WTC11 (cell line): ENCODE measurements around the gene AFM. TPM values are rescaled to one million over a fixed set of nuclear protein-coding genes. Genes with fewer than 3 reads are reported as not detected.

Source experiments
- ATAC-seq: fragments of 200-7000 bp; cut with Tn5 transposase; 2 replicates; pipeline ENCODE4 v1.10.0; 2021; ENCODE audit warnings: mild to moderate bottlenecking, moderate library complexity
- CTCF ChIA-PET: fragments of 300-600 bp; sonication (Branson Sonifier 250); formaldehyde crosslinking; loops from one replicate; lab custom pipeline; 2021; ENCODE audit warnings: antibody characterized with exemption; lab: Charles Lee
- POLR2A ChIA-PET: fragments of 350-600 bp; sonication (Branson Sonifier 250); formaldehyde crosslinking; loops from one replicate; lab custom pipeline; 2021; ENCODE audit warnings: antibody characterized with exemption; lab: Charles Lee
- DNase-seq: peaks from one replicate; pipeline ENCODE4 v3.0.0; 2021; ENCODE audit warnings: low spot score
- H3K27ac Mint-ChIP-seq: 2 replicates; pipeline ENCODE4 v1.8.0; 2021; ENCODE audit warnings: mixed read lengths
- H3K27me3 Mint-ChIP-seq: 2 replicates; pipeline ENCODE4 v1.8.0; 2021; ENCODE audit warnings: low read depth, mild to moderate bottlenecking, moderate library complexity, mixed read lengths
- H3K36me3 Mint-ChIP-seq: 2 replicates; pipeline ENCODE4 v1.8.0; 2021; ENCODE audit warnings: mixed read lengths
- H3K4me1 Mint-ChIP-seq: 2 replicates; pipeline ENCODE4 v1.8.0; 2022; ENCODE audit warnings: mixed read lengths
- H3K4me3 Mint-ChIP-seq: 2 replicates; pipeline ENCODE4 v1.8.0; 2021; ENCODE audit warnings: mild to moderate bottlenecking, moderate library complexity, mixed read lengths
- H3K9me3 Mint-ChIP-seq: 2 replicates; pipeline ENCODE4 v1.8.0; 2021; ENCODE audit warnings: mixed read lengths
- ATF2 ChIP-seq: sonication (generic); formaldehyde crosslinking; IDR thresholded peaks from 2 replicates; pipeline ENCODE4 v1.8.1; 2022; ENCODE audit warnings: low read depth, missing genetic modification reagents, borderline replicate concordance
- CREB1 ChIP-seq: sonication (generic); formaldehyde crosslinking; IDR thresholded peaks from 2 replicates; pipeline ENCODE4 v1.8.0; 2023; ENCODE audit warnings: mild to moderate bottlenecking, missing genetic modification reagents
- CREM ChIP-seq: sonication (generic); formaldehyde crosslinking; IDR thresholded peaks from 2 replicates; pipeline ENCODE4 v1.8.1; 2022; ENCODE audit warnings: mild to moderate bottlenecking, missing genetic modification reagents, moderate library complexity
- CTCF ChIP-seq: fragments of 200-600 bp; IDR thresholded peaks from 2 replicates; pipeline ENCODE4 v1.8.0; 2022; ENCODE audit warnings: antibody characterized with exemption
- E2F5 ChIP-seq: sonication (generic); formaldehyde crosslinking; IDR thresholded peaks from 2 replicates; pipeline ENCODE4 v1.8.1; 2022; ENCODE audit warnings: mild to moderate bottlenecking, moderate library complexity, missing genetic modification reagents
- ELF4 ChIP-seq: sonication (generic); formaldehyde crosslinking; IDR thresholded peaks from 2 replicates; pipeline ENCODE4 v1.8.1; 2022; ENCODE audit warnings: low read depth, mild to moderate bottlenecking, moderate library complexity, missing genetic modification reagents
- ESRRA ChIP-seq: sonication (generic); formaldehyde crosslinking; IDR thresholded peaks from 2 replicates; pipeline ENCODE4 v1.8.1; 2022; ENCODE audit warnings: mild to moderate bottlenecking, missing genetic modification reagents, borderline replicate concordance
- FOXJ3 ChIP-seq: sonication (generic); formaldehyde crosslinking; IDR thresholded peaks from 2 replicates; pipeline ENCODE4 v1.9.0; 2021; ENCODE audit warnings: missing genetic modification reagents, mild to moderate bottlenecking, borderline replicate concordance
- GRHL2 ChIP-seq: fragments of 250-450 bp; sonication (Bioruptor Pico); IDR thresholded peaks from 2 replicates; pipeline ENCODE4 v1.8.0; 2022; ENCODE audit warnings: mild to moderate bottlenecking, moderate library complexity; ENCODE audit not compliant: insufficient replicate concordance, severe bottlenecking
- HMGA2 ChIP-seq: fragments of 250-450 bp; sonication (Bioruptor Pico); IDR thresholded peaks from 2 replicates; pipeline ENCODE4 v1.4.0; 2021; ENCODE audit warnings: mild to moderate bottlenecking, moderate library complexity
- NFATC4 ChIP-seq: fragments of 250-450 bp; sonication (Bioruptor Pico); IDR thresholded peaks from 2 replicates; pipeline ENCODE4 v1.9.0; 2021; ENCODE audit warnings: mild to moderate bottlenecking
- PRDM15 ChIP-seq: sonication (generic); formaldehyde crosslinking; IDR thresholded peaks from 2 replicates; pipeline ENCODE4 v1.8.0; 2022; ENCODE audit warnings: missing genetic modification reagents
- RORB ChIP-seq: fragments of 250-450 bp; sonication (Bioruptor Pico); IDR thresholded peaks from 2 replicates; pipeline ENCODE4 v1.9.0; 2021; ENCODE audit warnings: mild to moderate bottlenecking
- TEAD1 ChIP-seq: sonication (generic); formaldehyde crosslinking; IDR thresholded peaks from 2 replicates; pipeline ENCODE4 v1.8.0; 2022; ENCODE audit warnings: mild to moderate bottlenecking, missing genetic modification reagents
- TEAD4 ChIP-seq: sonication (generic); formaldehyde crosslinking; IDR thresholded peaks from 2 replicates; pipeline ENCODE4 v1.8.0; 2022; ENCODE audit warnings: mild to moderate bottlenecking, missing genetic modification reagents
- ZNF532 ChIP-seq: fragments of 250-450 bp; sonication (Bioruptor Pico); IDR thresholded peaks from 2 replicates; pipeline ENCODE4 v1.9.0; 2021; ENCODE audit warnings: mild to moderate bottlenecking, borderline replicate concordance
- ZNF671 ChIP-seq: fragments of 250-450 bp; sonication (Bioruptor Pico); IDR thresholded peaks from 2 replicates; pipeline ENCODE4 v1.8.0; 2021; ENCODE audit warnings: mild to moderate bottlenecking
- total RNA-seq: library from RNA; stranded (reverse); gene quantifications from 3 replicates; pipeline ENCODE4 v1.2.3, GENCODE V29; 2021

AFM gene
- total RNA-seq, 1 experiment from 2014 or later, result not detected

GRCh38 chr4:73451981-73452747 is 29.4 kb upstream of the AFM start:
- peak overlapping the region; percentile 5; the same call in 1 of the 2 replicates for H3K27ac Mint-ChIP-seq
- H3K4me1 Mint-ChIP-seq, result peaks cover 54% of the 10 kb centered on the region
- no peak for ATAC-seq

GRCh38 chr4:73452953-73453700 is 28.4 kb upstream of the AFM start:
- Mint-ChIP-seq H3K27ac (peak overlapping the region; percentile 61), H3K9me3 (peaks cover 10% of the 10 kb centered on the region), H3K36me3 (peaks cover 6% of the 10 kb centered on the region; the same call in 1 of the 2 replicates), H3K4me1 (peaks cover 49% of the 10 kb centered on the region), H3K27me3 (peaks cover 45% of the 10 kb centered on the region), H3K4me3 (peak overlapping the region; percentile 28)
- DNase-seq (no peak), ATAC-seq (peak; percentile 68)
- POLR2A ChIA-PET, result no interaction called here
- CTCF ChIA-PET, result interaction anchor here (1.4 kb wide), 2 partner anchors 112 to 120 kb away, joined by 5 read pairs; no protein-coding TSS in a partner anchor
- TF ChIP-seq GRHL2 (CRISPR knock-in tag), result no peak
- TF ChIP-seq ZNF532 (CRISPR knock-in tag), result no peak
- no peak for TF ChIP-seq RORB (CRISPR knock-in tag)
- no peak for TF ChIP-seq FOXJ3 (CRISPR knock-in tag)
- TF ChIP-seq TEAD4 (CRISPR knock-in tag), result no peak
- no peak for TF ChIP-seq ATF2 (CRISPR knock-in tag)
- no peak for TF ChIP-seq NFATC4
- no peak for TF ChIP-seq CTCF
- no peak for TF ChIP-seq ESRRA (CRISPR knock-in tag)
- no peak for TF ChIP-seq CREB1 (CRISPR knock-in tag)
- no peak for TF ChIP-seq E2F5 (CRISPR knock-in tag)
- TF ChIP-seq HMGA2 (CRISPR knock-in tag), result no peak
- TF ChIP-seq TEAD1 (CRISPR knock-in tag), result no peak
- no peak for TF ChIP-seq CREM (CRISPR knock-in tag)
- no peak for TF ChIP-seq ZNF671 (CRISPR knock-in tag)

More at GRCh38 chr4:73451981-73452747, 29.4 kb upstream of the AFM start:
- ChIA-PET POLR2A (no interaction called here), CTCF (interaction anchor here (1.4 kb wide), 2 partner anchors 111 to 121 kb away, joined by 5 read pairs; no protein-coding TSS in a partner anchor)
- DNase-seq, result no peak
- H3K27me3 Mint-ChIP-seq, result peaks cover 53% of the 10 kb centered on the region
- no peak overlapping the region for H3K4me3 Mint-ChIP-seq
- no peaks in the 10 kb centered on the region for H3K36me3 Mint-ChIP-seq
- H3K9me3 Mint-ChIP-seq, result 0 out of 2 replicates have a peak, but pooled peaks cover 5% of the 10 kb centered on the region
- no peak for TF ChIP-seq PRDM15
- no peak for TF ChIP-seq ELF4 (CRISPR knock-in tag)
